IPS DF 6.9 (cell line): ENCODE data around the gene KRTAP13-1.
A peak's percentile ranks its signal among the peaks of the same experiment; 100 is the strongest.

ENCODE experiments used
- DNase-seq: peaks from one replicate; pipeline ENCODE4 v3.0.0-alpha.2; 2013; ENCODE audit warnings: low read depth, low spot score
- H3K27ac ChIP-seq: one replicate; pipeline ENCODE4 v1.5.1; 2013; ENCODE audit warnings: low read length, control low read depth
- H3K27me3 ChIP-seq: 2 replicates; pipeline ENCODE4 v1.6.1; 2013; ENCODE audit warnings: mild to moderate bottlenecking, low read length; ENCODE audit not compliant: control insufficient read depth, insufficient read depth
- H3K36me3 ChIP-seq: 2 replicates; pipeline ENCODE4 v1.6.1; 2013; ENCODE audit warnings: low read length; ENCODE audit not compliant: control insufficient read depth, insufficient read depth
- H3K4me1 ChIP-seq: 2 replicates; pipeline ENCODE4 v1.6.1; 2013; ENCODE audit warnings: low read length; ENCODE audit not compliant: control insufficient read depth, insufficient read depth
- H3K4me3 ChIP-seq: 2 replicates; pipeline ENCODE4 v1.5.1; 2013; ENCODE audit warnings: mild to moderate bottlenecking, low read length
- H3K9me3 ChIP-seq: 2 replicates; pipeline ENCODE4 v1.6.1; 2013; ENCODE audit warnings: low read length, inconsistent platforms; ENCODE audit not compliant: control insufficient read depth, insufficient read depth
- WGBS: extraction: QIAGEN DNeasy Blood & Tissue Kit; methylation state at CpG from one replicate; pipeline ENCODE4 v1.1.7; 2013; ENCODE audit warnings: mixed read lengths, missing lambda C conversion rate; ENCODE audit not compliant: insufficient read length, insufficient coverage; 5-methylcytosine and 5-hydroxymethylcytosine counted together

KRTAP13-1 gene, protein sequence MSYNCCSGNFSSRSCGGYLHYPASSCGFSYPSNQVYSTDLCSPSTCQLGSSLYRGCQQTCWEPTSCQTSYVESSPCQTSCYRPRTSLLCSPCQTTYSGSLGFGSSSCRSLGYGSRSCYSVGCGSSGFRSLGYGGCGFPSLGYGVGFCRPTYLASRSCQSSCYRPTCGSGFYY

DNA sequence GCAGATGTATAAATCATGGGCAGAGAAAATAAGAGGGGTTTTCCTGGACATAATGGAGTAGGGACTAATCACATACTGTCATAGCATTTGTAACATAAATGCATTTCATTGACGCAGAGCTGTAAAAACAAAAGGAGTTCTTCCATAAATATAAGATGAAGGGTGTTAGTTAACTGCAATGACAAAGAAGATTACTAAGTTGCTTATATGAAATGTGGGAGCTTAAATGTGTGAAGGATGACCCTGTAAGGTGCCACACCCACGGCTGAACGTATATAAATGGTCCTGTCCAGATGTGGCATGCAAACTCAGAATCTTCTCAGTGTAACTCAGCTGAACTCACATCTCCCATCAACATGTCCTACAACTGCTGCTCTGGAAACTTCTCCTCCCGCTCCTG, at the start of gene KRTAP13-1:
Gene KRTAP13-1 (plus strand): TSS at position 301 of the 400 bp plus-strand sequence. CDS start 56 bp downstream, at position 357.
- H3K9me3 ChIP-seq: peaks cover 10% of the 10 kb centered on the region
- H3K4me3 ChIP-seq: no peak within 1 kb of the TSS
- no CpG with 5 or more reads among the region's 4 CpGs for WGBS
- H3K27me3 ChIP-seq: no peaks in the 10 kb centered on the region
- DNase-seq: no peak
- H3K4me1 ChIP-seq: no peaks in the 10 kb centered on the region
- no peaks in the 10 kb centered on the region for H3K36me3 ChIP-seq
- no peak within 1 kb of the TSS for H3K27ac ChIP-seq

DNA sequence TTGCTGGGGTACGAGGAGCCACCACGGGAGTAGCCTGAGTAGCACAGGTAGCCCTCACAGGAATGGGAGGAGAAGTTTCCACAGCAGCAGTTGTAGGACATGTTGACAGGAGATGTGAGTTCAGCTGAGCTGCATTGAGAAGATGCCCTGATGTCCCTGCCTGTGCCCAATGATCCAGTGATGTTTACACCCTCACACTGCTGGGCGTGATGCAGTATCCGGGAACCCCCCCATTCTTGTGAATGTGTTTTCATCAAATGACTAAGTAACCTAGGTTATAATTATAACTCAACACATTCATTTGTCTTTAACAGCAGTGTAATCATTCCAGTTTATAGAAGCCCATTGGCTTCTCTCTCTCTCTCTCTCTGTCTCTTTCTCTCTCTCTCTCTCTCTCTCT, 47.3 kb upstream of the KRTAP13-1 start, which contains the start of gene KRTAP23-1:
Gene KRTAP23-1 (minus strand): TSS at position 101 of the 400 bp plus-strand sequence. CDS start 0 bp downstream, at position 101.
- Histone ChIP-seq H3K27ac (no peak within 1 kb of the TSS), H3K4me3 (no peak within 1 kb of the TSS), H3K27me3 (no peaks in the 10 kb centered on the region), H3K36me3 (no peaks in the 10 kb centered on the region), H3K9me3 (peaks cover 6% of the 10 kb centered on the region), H3K4me1 (no peaks in the 10 kb centered on the region)
- WGBS: no CpG with 5 or more reads among the region's 4 CpGs
- no peak for DNase-seq

DNA sequence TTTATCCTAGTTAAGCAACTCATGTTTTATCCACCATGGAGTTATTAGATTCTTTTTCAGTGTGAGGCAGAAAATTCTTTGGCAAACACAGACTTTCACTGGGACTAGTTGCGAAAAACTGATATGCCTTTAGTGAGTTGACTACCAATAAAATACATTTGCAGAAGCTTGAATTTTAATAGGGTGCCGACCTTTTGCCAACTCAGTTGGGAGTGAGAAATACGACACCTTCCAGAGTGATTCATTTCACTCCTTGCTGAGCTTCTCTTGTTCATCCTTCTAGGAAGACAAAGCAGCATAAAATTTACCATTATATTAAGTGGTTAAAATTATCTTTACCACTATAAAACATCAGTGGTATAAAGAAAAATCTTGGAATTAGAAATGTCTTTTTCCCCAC, 46.3 kb upstream of the KRTAP13-1 start:
- no peaks in the 10 kb centered on the region for H3K27me3 ChIP-seq
- no peak for DNase-seq
- no CpG with 5 or more reads among the region's 3 CpGs for WGBS
- H3K9me3 ChIP-seq: peaks cover 7% of the 10 kb centered on the region
- H3K36me3 ChIP-seq: no peaks in the 10 kb centered on the region
- H3K27ac ChIP-seq: no peak overlapping the region
- H3K4me3 ChIP-seq: no peak overlapping the region
- H3K4me1 ChIP-seq: no peaks in the 10 kb centered on the region

DNA sequence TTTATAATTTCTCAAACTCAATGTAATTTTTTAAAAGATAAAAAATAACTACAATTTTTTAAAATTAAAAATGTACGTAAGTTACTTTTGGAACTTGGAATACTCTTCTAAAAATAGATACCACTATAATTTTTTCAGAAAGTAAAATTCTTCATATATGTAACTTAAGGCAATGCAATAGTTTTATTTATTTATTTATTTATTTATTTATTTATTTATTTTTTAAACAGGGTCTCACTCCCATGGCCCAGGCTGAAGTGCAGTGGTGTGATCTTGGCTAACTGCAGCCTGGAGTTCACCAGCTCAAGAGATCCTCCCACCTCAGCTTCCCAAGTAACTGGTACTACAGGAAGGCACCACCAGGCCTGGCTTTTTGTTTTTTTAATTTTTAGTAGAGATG, 44.3 kb upstream of the KRTAP13-1 start:
- Histone ChIP-seq H3K9me3 (peaks cover 7% of the 10 kb centered on the region), H3K4me1 (no peaks in the 10 kb centered on the region), H3K27ac (no peak overlapping the region), H3K27me3 (no peaks in the 10 kb centered on the region), H3K36me3 (no peaks in the 10 kb centered on the region), H3K4me3 (no peak overlapping the region)
- WGBS: no CpG with 5 or more reads among the region's 1 CpG
- no peak for DNase-seq

DNA sequence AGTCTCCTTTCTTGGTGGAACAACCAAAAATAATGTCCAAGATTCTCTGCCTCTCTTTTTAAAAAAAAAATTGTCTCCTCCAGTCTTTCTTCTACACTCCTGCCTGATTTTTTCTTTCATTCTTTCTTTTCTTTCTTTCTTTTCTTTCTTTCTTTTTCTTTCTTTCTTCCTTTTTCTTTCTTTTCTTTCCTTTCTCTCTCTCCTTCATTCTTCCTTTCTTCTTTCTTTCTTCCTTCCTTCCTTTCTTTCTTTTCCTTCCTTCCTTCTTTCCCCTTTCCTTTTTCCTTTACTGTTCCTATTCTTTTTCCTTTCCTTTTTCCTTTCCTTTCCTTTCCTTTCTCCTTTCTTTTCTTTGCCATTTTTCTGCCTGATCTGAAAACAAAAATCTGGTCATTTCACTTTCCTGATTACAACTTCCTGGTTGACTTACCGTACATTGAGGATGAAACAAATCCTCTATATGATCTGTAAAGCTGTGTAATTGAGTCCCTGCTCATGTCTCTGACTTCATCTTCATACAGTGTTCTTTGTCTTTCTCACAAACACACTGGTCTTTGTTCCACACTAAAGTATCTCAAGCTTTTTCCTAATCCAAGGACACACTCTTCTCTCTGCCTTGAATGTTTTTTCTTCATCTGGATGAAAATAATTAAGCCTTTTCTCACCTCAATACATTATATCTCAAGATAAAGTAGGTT, 41.4 kb upstream of the KRTAP13-1 start:
- H3K27ac ChIP-seq: no peak overlapping the region
- no peaks in the 10 kb centered on the region for H3K4me1 ChIP-seq
- no peaks in the 10 kb centered on the region for H3K27me3 ChIP-seq
- peaks cover 4% of the 10 kb centered on the region; the same call in 1 of the 2 replicates for H3K9me3 ChIP-seq
- no peak overlapping the region for H3K4me3 ChIP-seq
- H3K36me3 ChIP-seq: no peaks in the 10 kb centered on the region
- no CpG with 5 or more reads among the region's 1 CpG for WGBS
- DNase-seq: no peak

DNA sequence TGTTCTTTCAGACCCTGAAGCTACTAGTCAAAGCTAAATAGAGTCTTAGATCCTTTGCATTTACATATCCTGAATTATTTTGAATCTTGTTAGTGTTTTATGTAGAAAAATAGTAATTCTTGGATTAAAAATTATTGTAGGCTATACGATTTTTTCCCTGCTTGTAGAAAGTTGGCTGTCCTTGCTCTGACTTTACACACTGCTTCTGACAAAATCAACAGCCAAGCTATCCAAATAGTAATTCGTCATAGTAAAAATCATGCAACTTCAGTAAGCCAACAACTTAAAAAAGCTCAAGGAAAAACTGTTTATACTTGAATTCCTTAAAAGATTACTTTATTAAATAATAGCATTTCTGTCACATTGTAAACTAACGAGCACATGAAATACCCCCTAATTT, 39.9 kb upstream of the KRTAP13-1 start:
- WGBS: 100% methylated on average over 1 of the region's 3 CpGs
- no peaks in the 10 kb centered on the region for H3K36me3 ChIP-seq
- DNase-seq: no peak
- H3K4me3 ChIP-seq: no peak overlapping the region
- H3K27me3 ChIP-seq: no peaks in the 10 kb centered on the region
- peaks cover 4% of the 10 kb centered on the region; the same call in 1 of the 2 replicates for H3K9me3 ChIP-seq
- H3K4me1 ChIP-seq: no peaks in the 10 kb centered on the region
- no peak overlapping the region for H3K27ac ChIP-seq

DNA sequence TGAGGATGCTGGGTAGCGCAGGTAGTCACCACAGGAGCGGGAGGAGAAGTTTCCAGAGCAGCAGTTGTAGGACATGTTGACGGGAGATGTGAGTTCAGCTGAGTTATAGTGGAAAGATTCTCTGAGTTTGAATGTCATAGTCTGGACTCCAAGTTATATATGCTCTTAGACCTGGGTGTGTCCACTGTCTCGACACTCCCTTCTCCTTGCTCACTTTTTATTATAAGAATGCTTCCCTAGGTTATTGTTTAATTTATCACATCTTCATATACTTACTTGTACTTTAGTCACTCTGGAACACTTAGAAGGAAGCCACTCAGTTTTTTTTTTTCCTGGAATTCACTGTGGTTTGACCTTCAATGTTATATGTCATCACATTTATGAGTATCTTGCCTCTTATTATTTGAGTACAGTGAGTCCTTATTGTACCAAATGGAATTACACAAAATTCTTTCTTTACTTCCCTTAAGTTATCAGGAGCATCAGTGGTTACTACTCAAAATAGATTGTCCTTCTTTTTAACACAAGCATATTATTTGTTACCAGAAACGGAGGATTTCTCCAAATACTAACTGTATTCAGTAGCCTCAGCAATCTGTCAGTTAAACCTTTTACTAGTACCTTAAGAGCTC, 23.6 kb upstream of the KRTAP13-1 start, which contains the start of gene KRTAP13-2:
Gene KRTAP13-2 (minus strand): TSS at position 133 of the 632 bp plus-strand sequence. CDS start 58 bp downstream, at position 75.
- H3K9me3 ChIP-seq: peaks cover 5% of the 10 kb centered on the region
- no CpG with 5 or more reads among the region's 5 CpGs for WGBS
- no peak within 1 kb of the TSS for H3K4me3 ChIP-seq
- no peak within 1 kb of the TSS for H3K27ac ChIP-seq
- no peaks in the 10 kb centered on the region for H3K27me3 ChIP-seq
- H3K36me3 ChIP-seq: no peaks in the 10 kb centered on the region
- H3K4me1 ChIP-seq: no peaks in the 10 kb centered on the region
- DNase-seq: no peak

DNA sequence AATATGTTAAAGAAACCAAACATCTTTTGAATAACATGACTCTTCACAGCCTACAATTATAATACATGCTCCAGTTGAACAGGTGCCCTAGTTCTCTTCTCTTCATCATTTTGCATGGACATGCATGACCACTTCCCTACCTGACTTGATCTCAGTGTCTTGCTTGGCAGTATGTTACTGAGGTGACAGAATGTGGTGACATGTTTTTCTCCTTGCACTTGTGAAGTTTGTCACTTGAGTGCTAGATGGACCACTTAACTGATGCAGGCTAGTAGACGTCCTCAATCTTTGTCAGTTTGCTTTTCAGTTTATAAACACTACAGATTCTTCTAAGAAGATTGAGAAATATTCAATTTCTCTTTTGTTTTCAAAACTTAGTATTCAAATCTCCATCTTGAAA, 13.6 kb upstream of the KRTAP13-1 start:
- no CpG with 5 or more reads among the region's 1 CpG for WGBS
- no peak overlapping the region for H3K27ac ChIP-seq
- H3K4me3 ChIP-seq: no peak overlapping the region
- DNase-seq: no peak
- no peaks in the 10 kb centered on the region for H3K27me3 ChIP-seq
- peaks cover 6% of the 10 kb centered on the region for H3K9me3 ChIP-seq
- no peaks in the 10 kb centered on the region for H3K36me3 ChIP-seq
- no peaks in the 10 kb centered on the region for H3K4me1 ChIP-seq

DNA sequence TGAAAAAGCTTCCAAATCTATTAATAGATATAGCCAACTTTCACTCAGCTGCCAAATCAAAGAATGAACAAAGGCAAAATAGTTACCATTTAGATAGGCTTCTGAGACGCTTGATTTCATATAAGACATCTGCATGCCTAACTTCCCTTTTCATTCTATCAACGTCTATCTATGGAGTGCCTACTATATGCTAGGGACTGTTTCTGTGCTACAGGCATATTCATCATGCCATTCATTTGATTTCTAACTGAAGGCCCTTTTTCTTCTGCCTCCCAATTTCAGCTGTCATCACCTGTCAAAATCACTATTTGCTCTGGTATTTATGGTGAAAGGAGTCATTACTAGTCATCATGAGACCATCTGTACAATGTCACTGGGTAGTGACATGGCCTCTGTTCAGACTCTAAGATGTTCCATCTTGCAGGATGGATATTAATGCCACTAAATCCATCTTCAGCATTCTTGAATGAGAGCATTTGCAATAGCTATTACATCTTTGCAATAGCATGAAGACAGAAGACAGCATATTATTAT, 4.3 kb upstream of the KRTAP13-1 start:
- H3K9me3 ChIP-seq: peaks cover 17% of the 10 kb centered on the region
- no CpG with 5 or more reads among the region's 2 CpGs for WGBS
- no peak overlapping the region for H3K4me3 ChIP-seq
- DNase-seq: no peak
- no peak overlapping the region for H3K27ac ChIP-seq
- H3K4me1 ChIP-seq: no peaks in the 10 kb centered on the region
- H3K27me3 ChIP-seq: no peaks in the 10 kb centered on the region
- no peaks in the 10 kb centered on the region for H3K36me3 ChIP-seq

DNA sequence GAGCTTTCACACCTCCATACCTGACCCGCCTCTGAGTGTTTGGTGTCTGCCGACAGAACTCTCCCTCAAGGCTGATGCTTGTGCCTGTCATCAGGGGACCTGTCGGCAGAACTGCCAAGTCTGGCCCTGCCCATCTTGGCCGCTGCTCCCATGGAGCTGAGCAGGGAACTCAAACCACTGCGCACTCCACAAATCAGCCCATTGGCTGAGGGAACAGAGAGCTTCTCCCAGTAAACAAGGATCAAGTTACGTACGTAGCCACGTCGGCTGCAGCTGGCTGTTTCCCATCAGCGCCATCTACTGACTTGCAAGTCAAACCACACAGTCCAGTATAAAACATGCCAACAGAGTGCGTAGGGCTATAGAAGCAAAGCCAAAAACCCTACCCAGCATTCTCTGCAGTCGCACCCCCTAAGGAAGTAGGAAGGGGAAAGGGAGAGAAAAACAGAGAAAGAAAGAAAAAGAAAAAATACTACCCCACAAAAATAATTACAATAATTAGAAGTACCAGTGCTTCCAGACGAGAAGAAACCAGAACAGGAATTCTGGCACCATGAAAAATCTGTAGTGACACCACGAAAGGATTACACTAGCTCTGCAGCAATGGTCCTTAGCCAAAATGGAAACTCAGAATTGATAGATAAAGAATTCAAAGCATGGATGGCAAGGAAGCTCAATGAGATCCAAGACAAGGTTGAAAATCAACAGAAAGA, 13.1 kb downstream of the KRTAP13-1 start:
- H3K4me3 ChIP-seq: no peak overlapping the region
- H3K27me3 ChIP-seq: no peaks in the 10 kb centered on the region
- peaks cover 5% of the 10 kb centered on the region for H3K9me3 ChIP-seq
- H3K36me3 ChIP-seq: no peaks in the 10 kb centered on the region
- no peak overlapping the region for H3K27ac ChIP-seq
- WGBS: no CpG with 5 or more reads among the region's 14 CpGs
- H3K4me1 ChIP-seq: no peaks in the 10 kb centered on the region
- DNase-seq: peak; percentile 11
